Suprapubic skin (tissue), 4 donors: ENCODE results near the gene DDX39A. TPM values are rescaled to one million over a fixed set of nuclear protein-coding genes. Genes with fewer than 3 reads are reported as not detected.
A peak's percentile ranks its signal among the peaks of the same experiment; 100 is the strongest.

Experiments used
- DNase-seq, 2 donors: peaks; one replicate each; pipeline ENCODE4 v3.0.0-alpha.2; 2019; ENCODE audit warnings: low spot score in 2 of 2
- H3K27ac ChIP-seq: fragments of 200-600 bp; sonication (generic); one replicate; pipeline ENCODE4 v1.5.1; 2019
- H3K27me3 ChIP-seq: fragments of 200-600 bp; sonication (generic); one replicate; pipeline ENCODE4 v1.5.1; 2019
- H3K36me3 ChIP-seq: fragments of 200-600 bp; sonication (generic); one replicate; pipeline ENCODE4 v1.5.1; 2019
- H3K4me1 ChIP-seq: fragments of 200-600 bp; sonication (generic); one replicate; pipeline ENCODE4 v1.5.1; 2019
- H3K4me3 ChIP-seq: fragments of 200-600 bp; sonication (generic); one replicate; pipeline ENCODE4 v1.5.1; 2019; ENCODE audit warnings: mild to moderate bottlenecking
- H3K9me3 ChIP-seq: fragments of 200-600 bp; sonication (generic); one replicate; pipeline ENCODE4 v1.5.1; 2019
- CTCF ChIP-seq, 2 donors: fragments of 200-600 bp in 1 of 2; fragments of 450-650 bp in 1 of 2; sonication (generic) in 1 of 2; IDR thresholded peaks; one replicate each; pipeline ENCODE4 v1.5.1; 2016 to 2019; ENCODE audit warnings: antibody characterized with exemption in 2 of 2, mild to moderate bottlenecking in 1 of 2, moderate library complexity in 1 of 2
- EP300 ChIP-seq: sonication (generic); formaldehyde crosslinking; IDR thresholded peaks from one replicate; pipeline ENCODE4 v1.6.1; 2017; ENCODE audit warnings: antibody characterized with exemption
- POLR2A ChIP-seq, 2 donors: fragments of 450-650 bp; IDR thresholded peaks; one replicate each; pipeline ENCODE4 v1.6.1; 2017; ENCODE audit warnings: antibody characterized with exemption in 2 of 2, mild to moderate bottlenecking in 2 of 2, moderate library complexity in 2 of 2
- POLR2AphosphoS5 ChIP-seq, 3 donors: sonication (generic); formaldehyde crosslinking; IDR thresholded peaks; one replicate each; pipeline ENCODE4 v1.6.1; 2017; ENCODE audit warnings: antibody characterized with exemption in 3 of 3
- WGBS: methylation state at CpG from one replicate; pipeline ENCODE4 v1.1.5; 2018; 5-methylcytosine and 5-hydroxymethylcytosine counted together
- total RNA-seq, 4 donors: library from RNA; depleted of rRNA; stranded (reverse); fragments of >200 nt; gene quantifications; one replicate each; pipeline ENCODE4 v1.1.0, GENCODE V29; 2016

DDX39A gene
- total RNA-seq, 4 donors from 2014 or later: 80.9 to 149 (median 111) TPM

GRCh38 chr19:14442891-14443631, 23.9 kb upstream of the DDX39A start:
- Histone ChIP-seq H3K4me3 (no peak overlapping the region), H3K27me3 (no peaks in the 10 kb centered on the region), H3K27ac (no peak overlapping the region), H3K9me3 (no peaks in the 10 kb centered on the region), H3K36me3 (peaks cover 59% of the 10 kb centered on the region), H3K4me1 (peaks cover 20% of the 10 kb centered on the region)
- no peak for TF ChIP-seq POLR2AphosphoS5 (IDR thresholded peaks at IDR 0.05)
- no peak for TF ChIP-seq POLR2A (IDR thresholded peaks at IDR 0.05)
- TF ChIP-seq EP300: no peak
- TF ChIP-seq CTCF (IDR thresholded peaks at IDR 0.05): no peak
- 100% methylated on average over 1 of the region's 16 CpGs for WGBS
- no peak for DNase-seq

- no peak overlapping the region for H3K4me3 ChIP-seq
- H3K36me3 ChIP-seq: peaks cover 42% of the 10 kb centered on the region
- no peak overlapping the region for H3K27ac ChIP-seq
- peaks cover 19% of the 10 kb centered on the region for H3K4me1 ChIP-seq
- no peaks in the 10 kb centered on the region for H3K9me3 ChIP-seq
- TF ChIP-seq POLR2A (IDR thresholded peaks at IDR 0.05) (no peak), CTCF (IDR thresholded peaks at IDR 0.05) (no peak), EP300 (no peak), POLR2AphosphoS5 (IDR thresholded peaks at IDR 0.05) (no peak)
- DNase-seq: no peak
- 20% methylated on average over 1 of the region's 34 CpGs for WGBS
- H3K27me3 ChIP-seq: no peaks in the 10 kb centered on the region
Measured at GRCh38 chr19:14441041-14441938, 22.1 kb upstream of the DDX39A start.

- H3K27ac ChIP-seq: no peak overlapping the region
- DNase-seq: peak in 1 of 2 donors; percentile 91
- WGBS: 34% methylated on average over 5 of the region's 9 CpGs
Measured at GRCh38 chr19:14440049-14440448, 20.9 kb upstream of the DDX39A start.

GRCh38 chr19:14439014-14439413, 19.9 kb upstream of the DDX39A start:
- Histone ChIP-seq H3K27ac (no peak overlapping the region), H3K9me3 (no peaks in the 10 kb centered on the region), H3K27me3 (no peaks in the 10 kb centered on the region), H3K4me1 (peaks cover 34% of the 10 kb centered on the region), H3K36me3 (peaks cover 20% of the 10 kb centered on the region), H3K4me3 (no peak overlapping the region)
- WGBS: 81% methylated on average over 9 of the region's 9 CpGs
- no peak for TF ChIP-seq CTCF (IDR thresholded peaks at IDR 0.05)
- TF ChIP-seq POLR2A (IDR thresholded peaks at IDR 0.05): no peak
- TF ChIP-seq EP300: no peak
- TF ChIP-seq POLR2AphosphoS5 (IDR thresholded peaks at IDR 0.05): no peak
- DNase-seq: no peak

More at GRCh38 chr19:14440049-14440448, 20.9 kb upstream of the DDX39A start:
- no peaks in the 10 kb centered on the region for H3K27me3 ChIP-seq
- TF ChIP-seq POLR2A (IDR thresholded peaks at IDR 0.05) (no peak), POLR2AphosphoS5 (IDR thresholded peaks at IDR 0.05) (no peak), CTCF (IDR thresholded peaks at IDR 0.05) (no peak), EP300 (no peak)
- peaks cover 30% of the 10 kb centered on the region for H3K36me3 ChIP-seq
- peak overlapping the region; percentile 32 for H3K4me3 ChIP-seq
- H3K4me1 ChIP-seq: peaks cover 24% of the 10 kb centered on the region
- no peaks in the 10 kb centered on the region for H3K9me3 ChIP-seq
